Neural cell (in vitro differentiated cells): ENCODE measurements around the gene PTPRG.

Experiments used
- CTCF ChIP-seq: fragments of 450-650 bp; IDR thresholded peaks from 2 replicates; pipeline ENCODE4 v1.5.1; 2014; ENCODE audit warnings: antibody characterized with exemption, mild to moderate bottlenecking, moderate library complexity; ENCODE audit not compliant: poor library complexity, severe bottlenecking
- EZH2 ChIP-seq: fragments of 200-600, 300-800 bp; shearing (Covaris generic), sonication (generic); IDR thresholded peaks from 2 replicates; pipeline ENCODE4 v1.6.1; 2014; ENCODE audit warnings: antibody characterized with exemption, low read length, borderline replicate concordance, mild to moderate bottlenecking; ENCODE audit not compliant: insufficient read depth, poor library complexity, severe bottlenecking
- POLR2AphosphoS5 ChIP-seq: IDR thresholded peaks from 2 replicates; pipeline ENCODE4 v1.6.1; 2012
- RAD21 ChIP-seq: fragments of 450-650 bp; conservative IDR thresholded peaks from 2 replicates; pipeline ENCODE4 v1.6.1; 2014; ENCODE audit warnings: antibody characterized with exemption, mild to moderate bottlenecking, moderate library complexity

GRCh38 chr3:62127116-62127515 lies 565.7 kb downstream of the PTPRG start:
- TF ChIP-seq CTCF (no peak), POLR2AphosphoS5 (no peak), EZH2 (no peak), RAD21 (no peak)
